Mucosa of descending colon (tissue), 3 donors: ENCODE measurements around the gene SCYL3. TPM values are rescaled to one million over a fixed set of nuclear protein-coding genes. Genes with fewer than 3 reads are reported as not detected.
"Not testable (repeated sequence)": the region's sequence is repeated elsewhere in the genome, so short reads cannot be mapped to it uniquely, and the experiment has no call there.

Experiments used
- ATAC-seq: fragments of 200-7000 bp; cut with Tn5 transposase; one replicate; pipeline ENCODE4 v1.9.1; 2020; ENCODE audit warnings: mild to moderate bottlenecking, moderate library complexity
- DNase-seq, 3 donors: peaks; one replicate each; pipeline ENCODE4 v3.0.0-alpha.2; 2020
- H3K36me3 ChIP-seq: fragments of 200-600 bp; one replicate; pipeline ENCODE4 v1.8.0; 2021; ENCODE audit warnings: low read depth, mild to moderate bottlenecking
- H3K4me1 ChIP-seq: fragments of 200-600 bp; one replicate; pipeline ENCODE4 v1.8.0; 2021; ENCODE audit warnings: low read depth, mild to moderate bottlenecking
- H3K4me3 ChIP-seq: fragments of 200-600 bp; one replicate; pipeline ENCODE4 v1.8.0; 2021; ENCODE audit warnings: mild to moderate bottlenecking
- H3K9me3 ChIP-seq: fragments of 200-600 bp; one replicate; pipeline ENCODE4 v1.8.0; 2021; ENCODE audit warnings: mild to moderate bottlenecking
- intact Hi-C, 2 donors: fragments of 100-400 bp; cut with DNase I in 1 of 2; cut with micrococcal nuclease in 1 of 2; formaldehyde crosslinking; loops; one replicate each; pipeline versions ENCODE4 v1.11.0 to v1.11.1; 2022; cut with DNase I, micrococcal nuclease
- total RNA-seq, 3 donors: library from RNA; stranded (reverse); fragmentation: NEBNext Ultra II Directional in 2 of 3; extraction: Animal tissue kit (Norgen Biotek cat#: 25700) in 2 of 3; gene quantifications; one replicate each; pipeline versions ENCODE4 v1.2.1 to v1.2.4, GENCODE V29; 2021 to 2023
- TF ChIP-seq, protein P1 (sequence below): fragments of 200-600 bp; IDR thresholded peaks from one replicate; pipeline ENCODE4 v1.8.0; 2022; ENCODE audit warnings: antibody characterized with exemption, mild to moderate bottlenecking
- donor health status: DM: no; HTN: no; CAD: no; lungs with moderate emphysema.
- donor health status: DM: no; HTN: no; CAD: no.
- donor health status: DM: no; HTN: yes; CAD: no.

SCYL3 gene
- total RNA-seq, 3 donors from 2014 or later: 13.4 to 20.4 (median 14.9) TPM

- ATAC-seq: peak; percentile 42
- intact Hi-C loops: no loop called here
- DNase-seq: no peak
- H3K4me3 ChIP-seq: no peak overlapping the region
- no peaks in the 10 kb centered on the region for H3K9me3 ChIP-seq
- H3K36me3 ChIP-seq: peaks cover 24% of the 10 kb centered on the region
- no peaks in the 10 kb centered on the region for H3K4me1 ChIP-seq
- TF ChIP-seq, protein P1, sequence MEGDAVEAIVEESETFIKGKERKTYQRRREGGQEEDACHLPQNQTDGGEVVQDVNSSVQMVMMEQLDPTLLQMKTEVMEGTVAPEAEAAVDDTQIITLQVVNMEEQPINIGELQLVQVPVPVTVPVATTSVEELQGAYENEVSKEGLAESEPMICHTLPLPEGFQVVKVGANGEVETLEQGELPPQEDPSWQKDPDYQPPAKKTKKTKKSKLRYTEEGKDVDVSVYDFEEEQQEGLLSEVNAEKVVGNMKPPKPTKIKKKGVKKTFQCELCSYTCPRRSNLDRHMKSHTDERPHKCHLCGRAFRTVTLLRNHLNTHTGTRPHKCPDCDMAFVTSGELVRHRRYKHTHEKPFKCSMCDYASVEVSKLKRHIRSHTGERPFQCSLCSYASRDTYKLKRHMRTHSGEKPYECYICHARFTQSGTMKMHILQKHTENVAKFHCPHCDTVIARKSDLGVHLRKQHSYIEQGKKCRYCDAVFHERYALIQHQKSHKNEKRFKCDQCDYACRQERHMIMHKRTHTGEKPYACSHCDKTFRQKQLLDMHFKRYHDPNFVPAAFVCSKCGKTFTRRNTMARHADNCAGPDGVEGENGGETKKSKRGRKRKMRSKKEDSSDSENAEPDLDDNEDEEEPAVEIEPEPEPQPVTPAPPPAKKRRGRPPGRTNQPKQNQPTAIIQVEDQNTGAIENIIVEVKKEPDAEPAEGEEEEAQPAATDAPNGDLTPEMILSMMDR: no peak
Measured at GRCh38 chr1:169868978-169869377, 24.7 kb downstream of the SCYL3 start.

DNA sequence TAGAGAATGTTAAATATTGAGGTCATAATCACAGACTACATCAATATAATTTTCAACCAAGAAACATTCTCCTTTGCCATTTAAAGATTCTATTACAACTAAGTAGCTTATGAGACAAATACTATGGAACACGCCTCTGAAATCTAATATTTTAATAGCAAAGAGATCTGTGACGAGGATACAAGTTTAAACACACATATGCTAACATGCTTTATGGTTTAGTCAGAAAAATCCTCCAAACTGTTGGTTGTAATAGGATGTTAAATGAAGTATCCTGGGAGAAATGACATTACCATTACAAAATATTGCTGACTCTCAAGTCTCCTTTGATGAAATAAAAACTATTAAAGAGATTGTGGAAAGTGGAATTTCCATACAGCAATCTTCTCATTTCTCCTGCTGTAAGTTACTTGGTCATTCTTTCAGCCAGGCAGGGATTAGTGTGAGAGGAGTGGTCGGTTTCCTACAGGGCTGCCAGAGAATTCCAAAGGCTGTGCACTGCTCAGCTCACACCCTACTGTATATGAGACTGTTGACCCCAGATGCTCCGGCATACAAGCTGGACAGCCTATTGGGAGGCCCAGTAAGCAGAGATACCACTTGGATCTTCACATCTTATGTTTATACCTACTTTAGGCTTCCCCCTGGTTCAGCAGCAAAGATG, 26.6 kb downstream of the SCYL3 start:
- no peak for ATAC-seq
- H3K9me3 ChIP-seq: no peaks in the 10 kb centered on the region
- TF ChIP-seq, protein P1: no peak
- intact Hi-C loops: no loop called here
- H3K36me3 ChIP-seq: peaks cover 20% of the 10 kb centered on the region
- DNase-seq: no peak
- H3K4me1 ChIP-seq: no peaks in the 10 kb centered on the region
- H3K4me3 ChIP-seq: no peak overlapping the region

- H3K36me3 ChIP-seq: peaks cover 14% of the 10 kb centered on the region
- DNase-seq: no peak
- intact Hi-C loops: no loop called here
- TF ChIP-seq, protein P1: no peak
- no peak overlapping the region for H3K4me3 ChIP-seq
- no peaks in the 10 kb centered on the region for H3K4me1 ChIP-seq
- H3K9me3 ChIP-seq: no peaks in the 10 kb centered on the region
- ATAC-seq: no peak
Measured at GRCh38 chr1:169866577-169866976, 27.1 kb downstream of the SCYL3 start.

GRCh38 chr1:169864531-169864930, 29.2 kb downstream of the SCYL3 start:
- H3K4me3 ChIP-seq, DNase-seq, H3K4me1 ChIP-seq, ATAC-seq, intact Hi-C loops, H3K9me3 ChIP-seq: not testable (repeated sequence)
- peaks cover 14% of the 10 kb centered on the region for H3K36me3 ChIP-seq

- Histone ChIP-seq H3K4me3 (no peak overlapping the region), H3K4me1 (no peaks in the 10 kb centered on the region), H3K36me3 (peaks cover 8% of the 10 kb centered on the region), H3K9me3 (no peaks in the 10 kb centered on the region)
- DNase-seq: no peak
- no peak for ATAC-seq
- intact Hi-C loops: no loop called here
- TF ChIP-seq, protein P1: no peak
Measured at GRCh38 chr1:169860750-169861149, 32.9 kb downstream of the SCYL3 start.

DNA sequence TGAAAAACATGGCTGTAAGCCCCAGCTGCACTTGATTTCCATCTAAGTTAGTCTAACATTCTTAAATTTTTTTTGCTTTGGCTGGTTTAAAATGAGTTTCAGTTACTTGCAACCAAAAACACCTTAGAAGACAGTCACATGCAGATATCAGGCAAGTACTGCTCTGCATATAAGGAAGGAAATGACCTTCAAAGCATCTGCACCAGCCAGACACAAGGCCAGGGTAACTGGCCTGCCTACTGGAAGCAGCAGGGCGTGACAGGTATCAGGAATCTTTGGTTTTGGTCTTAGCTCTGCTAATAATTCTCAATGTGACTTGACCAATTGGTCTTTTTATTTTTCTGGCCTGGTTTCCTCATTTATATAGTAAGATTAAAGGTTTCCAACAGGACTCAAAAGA, 33.5 kb downstream of the SCYL3 start:
- intact Hi-C loops: no loop called here
- DNase-seq: no peak
- TF ChIP-seq, protein P1: no peak
- Histone ChIP-seq H3K4me1 (no peaks in the 10 kb centered on the region), H3K9me3 (no peaks in the 10 kb centered on the region), H3K36me3 (peaks cover 8% of the 10 kb centered on the region), H3K4me3 (no peak overlapping the region)
- ATAC-seq: no peak
